ENCODE results near the gene HLA-DMA.
"Not testable (repeated sequence)": the region's sequence is repeated elsewhere in the genome, so short reads cannot be mapped to it uniquely, and the experiment has no call there.

The HLA-DMA gene

DNA sequence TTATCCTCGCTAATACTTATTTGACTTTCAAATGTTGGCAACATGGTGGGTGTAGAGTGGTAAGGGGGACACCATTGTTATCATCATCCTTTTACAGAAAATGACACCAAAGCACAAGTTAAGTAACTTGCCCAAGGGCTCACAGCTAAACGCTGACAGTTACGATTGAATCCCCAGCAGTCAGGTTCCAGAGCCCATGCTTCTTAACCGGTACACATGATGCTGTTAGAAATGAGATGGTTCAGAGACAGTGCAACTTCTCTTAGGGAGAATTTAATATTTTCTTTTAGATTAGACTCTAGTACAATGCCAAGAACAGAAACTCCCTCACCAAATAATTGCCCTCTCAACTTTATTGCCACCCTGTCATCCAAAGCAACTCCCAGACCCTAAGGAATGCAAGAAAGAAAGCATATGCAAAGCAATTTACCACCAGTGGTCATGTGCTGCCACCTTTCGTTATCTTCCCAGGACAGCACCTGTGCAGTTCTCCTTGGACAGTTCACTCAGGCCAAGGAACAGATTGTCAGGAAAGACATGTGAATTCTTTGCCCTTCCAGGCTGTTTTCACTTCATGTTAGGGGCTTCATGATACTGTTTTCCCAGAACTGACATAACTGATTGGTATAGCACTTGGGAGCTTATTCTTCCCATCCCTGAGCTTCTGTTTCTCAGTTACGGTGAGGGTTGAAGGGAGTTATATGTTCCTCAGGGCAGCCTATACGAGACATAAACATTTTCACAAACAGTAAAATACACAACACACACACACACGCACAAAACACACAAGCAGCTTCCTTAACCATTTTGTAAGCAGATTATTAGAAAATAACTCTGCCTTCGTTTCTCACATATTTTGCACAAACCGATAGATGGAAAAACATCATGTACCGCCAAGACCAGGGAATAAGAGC lies 5.1 kb downstream of the HLA-DMA start:
- H3K27ac Mint-ChIP-seq, result no peak overlapping the region
- TF ChIP-seq, protein P1, sequence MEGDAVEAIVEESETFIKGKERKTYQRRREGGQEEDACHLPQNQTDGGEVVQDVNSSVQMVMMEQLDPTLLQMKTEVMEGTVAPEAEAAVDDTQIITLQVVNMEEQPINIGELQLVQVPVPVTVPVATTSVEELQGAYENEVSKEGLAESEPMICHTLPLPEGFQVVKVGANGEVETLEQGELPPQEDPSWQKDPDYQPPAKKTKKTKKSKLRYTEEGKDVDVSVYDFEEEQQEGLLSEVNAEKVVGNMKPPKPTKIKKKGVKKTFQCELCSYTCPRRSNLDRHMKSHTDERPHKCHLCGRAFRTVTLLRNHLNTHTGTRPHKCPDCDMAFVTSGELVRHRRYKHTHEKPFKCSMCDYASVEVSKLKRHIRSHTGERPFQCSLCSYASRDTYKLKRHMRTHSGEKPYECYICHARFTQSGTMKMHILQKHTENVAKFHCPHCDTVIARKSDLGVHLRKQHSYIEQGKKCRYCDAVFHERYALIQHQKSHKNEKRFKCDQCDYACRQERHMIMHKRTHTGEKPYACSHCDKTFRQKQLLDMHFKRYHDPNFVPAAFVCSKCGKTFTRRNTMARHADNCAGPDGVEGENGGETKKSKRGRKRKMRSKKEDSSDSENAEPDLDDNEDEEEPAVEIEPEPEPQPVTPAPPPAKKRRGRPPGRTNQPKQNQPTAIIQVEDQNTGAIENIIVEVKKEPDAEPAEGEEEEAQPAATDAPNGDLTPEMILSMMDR (IDR thresholded peaks at IDR 0.05), result peak; percentile 64
- DNase-seq, result peak; percentile 42
- peaks cover 3% of the 10 kb centered on the region for H3K27me3 Mint-ChIP-seq (ENCODE audit: low read depth, poor library complexity)
- H3K4me1 Mint-ChIP-seq, result peaks cover 56% of the 10 kb centered on the region
- no peak overlapping the region for H3K4me3 Mint-ChIP-seq
- no peaks in the 10 kb centered on the region for H3K36me3 Mint-ChIP-seq (ENCODE audit: low read depth)
- H3K9me3 Mint-ChIP-seq, result peaks cover 6% of the 10 kb centered on the region

DNA sequence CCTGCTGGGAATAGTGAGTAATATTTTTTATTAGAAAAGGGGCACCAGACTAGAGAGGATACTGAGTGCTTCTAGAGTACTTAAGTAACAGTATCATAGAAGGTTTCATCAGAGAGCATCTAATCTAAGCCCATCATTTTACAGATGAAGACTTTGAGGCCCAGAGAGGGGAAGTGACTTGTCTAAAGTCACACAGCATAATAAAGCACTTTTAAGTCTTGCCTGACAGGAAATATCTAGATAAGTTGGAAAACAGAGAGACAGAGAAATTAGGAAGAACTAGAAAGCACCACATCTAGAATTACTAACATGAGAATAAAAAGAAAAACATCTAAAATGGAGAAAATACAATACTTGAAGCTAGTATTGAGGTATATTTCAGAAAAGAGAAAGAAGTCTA lies 6.0 kb downstream of the HLA-DMA start:
- DNase-seq, result no peak
- Mint-ChIP-seq H3K27me3 (ENCODE audit: low read depth, poor library complexity) (peaks cover 7% of the 10 kb centered on the region), H3K4me3 (no peak overlapping the region), H3K36me3 (ENCODE audit: low read depth) (no peaks in the 10 kb centered on the region), H3K27ac (no peak overlapping the region), H3K4me1 (peaks cover 60% of the 10 kb centered on the region), H3K9me3 (peaks cover 6% of the 10 kb centered on the region)
- TF ChIP-seq, protein P1 (IDR thresholded peaks at IDR 0.05), result no peak

DNA sequence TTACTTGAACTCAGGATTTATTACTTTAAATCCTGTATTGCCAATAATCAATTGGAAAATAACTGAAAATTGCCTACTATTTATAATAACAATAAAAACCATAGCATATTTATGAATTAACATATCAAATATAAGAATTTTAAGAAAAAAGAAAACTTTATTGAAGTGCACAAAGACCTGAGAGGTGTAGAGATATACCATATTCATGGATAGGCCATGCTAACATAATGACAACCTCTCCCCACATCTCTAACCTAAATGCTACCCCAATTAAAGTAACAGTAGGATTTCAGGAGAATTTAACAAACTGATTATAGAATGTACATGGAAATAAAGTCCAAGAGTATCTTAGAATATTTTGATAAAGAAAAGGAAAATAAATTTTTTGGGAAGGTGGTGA lies 6.9 kb downstream of the HLA-DMA start:
- Mint-ChIP-seq H3K27ac (no peak overlapping the region), H3K36me3 (ENCODE audit: low read depth) (no peaks in the 10 kb centered on the region), H3K4me1 (peaks cover 69% of the 10 kb centered on the region), H3K27me3 (ENCODE audit: low read depth, poor library complexity) (peaks cover 7% of the 10 kb centered on the region), H3K9me3 (peaks cover 6% of the 10 kb centered on the region), H3K4me3 (no peak overlapping the region)
- DNase-seq, result no peak
- TF ChIP-seq, protein P1 (IDR thresholded peaks at IDR 0.05), result no peak

DNA sequence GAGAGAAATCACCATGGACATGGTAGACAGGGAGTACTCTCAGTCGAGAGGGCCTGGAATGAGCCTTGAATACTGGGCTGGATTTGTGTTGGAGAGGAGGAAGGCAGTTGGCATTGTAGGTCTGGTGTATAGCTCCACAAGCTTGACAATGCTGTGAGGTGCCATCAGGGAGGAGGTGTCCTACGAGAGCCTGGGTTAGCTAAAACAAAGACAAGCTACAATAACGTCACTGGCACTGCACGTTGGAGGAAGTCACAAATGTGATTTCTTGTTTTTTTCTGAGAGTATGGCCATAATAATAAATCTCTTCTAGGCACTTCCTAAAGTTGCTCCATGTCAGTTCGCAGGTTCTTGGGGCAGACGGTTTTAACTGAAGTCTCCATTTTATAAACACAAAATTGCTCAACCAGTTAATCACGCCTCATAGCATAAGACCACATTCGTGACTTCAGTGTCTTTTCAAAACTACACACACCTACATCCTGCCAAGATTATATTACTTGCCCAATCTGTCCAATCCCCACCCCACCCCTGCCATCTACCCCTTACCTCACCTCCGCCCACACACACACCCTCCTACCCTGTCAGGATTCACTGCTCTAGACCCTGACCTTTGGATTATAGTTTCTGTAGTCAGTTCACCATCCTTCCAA lies 7.7 kb downstream of the HLA-DMA start:
- no peak for DNase-seq
- Mint-ChIP-seq H3K36me3 (ENCODE audit: low read depth) (no peaks in the 10 kb centered on the region), H3K9me3 (peaks cover 6% of the 10 kb centered on the region), H3K27ac (peak overlapping the region; percentile 60), H3K27me3 (ENCODE audit: low read depth, poor library complexity) (peaks cover 7% of the 10 kb centered on the region), H3K4me3 (no peak overlapping the region), H3K4me1 (peaks cover 74% of the 10 kb centered on the region)
- TF ChIP-seq, protein P1 (IDR thresholded peaks at IDR 0.05), result no peak

DNA sequence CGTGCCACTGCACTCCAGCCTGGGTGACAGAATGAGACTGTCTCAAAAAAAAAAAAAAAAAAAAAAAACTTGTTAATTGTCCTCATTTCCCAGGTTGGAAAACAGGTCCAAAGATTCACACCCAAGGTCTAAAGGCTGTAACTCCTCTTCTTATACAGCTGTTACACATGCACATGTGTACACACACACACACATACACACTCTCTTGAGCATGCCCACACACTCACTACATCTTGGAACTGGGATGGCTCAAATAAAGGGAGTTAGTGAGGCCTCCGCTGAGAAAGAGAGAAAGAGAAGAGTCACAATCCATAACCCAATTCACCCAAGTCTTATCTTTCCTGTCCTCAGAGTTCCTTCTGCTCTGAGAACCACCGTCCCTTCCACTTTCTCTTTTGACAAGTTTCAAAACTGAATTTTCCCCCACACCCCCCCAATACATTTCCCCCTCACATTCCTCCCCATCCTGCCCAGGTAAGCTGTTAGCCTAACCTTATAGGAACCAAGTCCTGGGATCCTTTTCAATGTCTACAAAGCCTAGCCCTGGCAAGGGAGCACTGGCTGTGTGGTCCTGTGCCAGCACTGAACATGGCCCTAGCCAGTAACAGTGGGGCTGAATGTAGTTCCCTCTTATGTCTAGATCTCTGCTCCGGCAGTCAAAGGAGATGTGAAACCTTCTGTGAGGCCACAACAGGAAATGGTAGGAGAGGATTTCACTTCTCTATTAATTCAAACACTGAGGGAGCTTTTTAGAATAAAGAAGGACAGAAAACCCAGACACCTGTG lies 8.8 kb downstream of the HLA-DMA start:
- peaks cover 6% of the 10 kb centered on the region for H3K9me3 Mint-ChIP-seq
- no peak overlapping the region for H3K4me3 Mint-ChIP-seq
- H3K27ac Mint-ChIP-seq, result no peak overlapping the region
- DNase-seq, result no peak
- no peaks in the 10 kb centered on the region for H3K36me3 Mint-ChIP-seq (ENCODE audit: low read depth)
- TF ChIP-seq, protein P1 (IDR thresholded peaks at IDR 0.05), result no peak
- H3K4me1 Mint-ChIP-seq, result peaks cover 74% of the 10 kb centered on the region
- peaks cover 11% of the 10 kb centered on the region for H3K27me3 Mint-ChIP-seq (ENCODE audit: low read depth, poor library complexity)

DNA sequence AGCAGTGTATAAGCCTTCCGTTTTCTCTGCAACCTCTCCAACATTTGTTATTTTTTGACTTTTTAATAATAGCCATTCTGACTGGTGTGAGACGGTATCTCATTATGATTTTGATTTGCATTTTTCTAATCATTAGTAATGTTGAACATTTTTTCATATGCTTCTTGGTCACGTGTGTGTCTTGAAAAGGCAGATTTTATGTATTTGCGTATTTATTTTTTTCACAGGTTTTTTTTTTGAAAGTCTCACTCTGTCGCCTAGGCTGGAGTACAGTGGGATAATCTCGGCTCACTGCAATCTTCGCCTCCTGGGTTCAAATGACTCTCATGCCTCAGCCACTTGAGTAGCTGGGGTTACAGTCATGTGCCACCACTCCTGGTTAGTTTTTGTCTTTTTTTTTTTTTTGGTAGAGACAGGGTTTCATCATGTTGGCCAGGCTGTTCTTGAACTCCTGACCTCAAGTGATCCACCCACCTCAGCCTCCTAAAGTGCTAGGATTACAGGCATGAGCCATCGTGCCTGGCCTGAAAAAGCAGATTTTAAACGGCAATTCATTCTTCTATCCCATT lies 10.3 kb downstream of the HLA-DMA start:
- not testable (repeated sequence) for DNase-seq

More for the DNA sequence above, 10.3 kb downstream of the HLA-DMA start:
- not testable (repeated sequence) for H3K9me3 Mint-ChIP-seq; H3K4me3 Mint-ChIP-seq; H3K27ac Mint-ChIP-seq; H3K36me3 Mint-ChIP-seq (ENCODE audit: low read depth)
- H3K4me1 Mint-ChIP-seq, result peaks cover 60% of the 10 kb centered on the region
- H3K27me3 Mint-ChIP-seq (ENCODE audit: low read depth, poor library complexity), result peaks cover 11% of the 10 kb centered on the region
